ENCODE results near the gene EIF1B. TPM values are rescaled to one million over a fixed set of nuclear protein-coding genes. Genes with fewer than 3 reads are reported as not detected.

Gene EIF1B
- total RNA-seq, 1 experiment from 2014 or later, result 25.0 TPM

DNA sequence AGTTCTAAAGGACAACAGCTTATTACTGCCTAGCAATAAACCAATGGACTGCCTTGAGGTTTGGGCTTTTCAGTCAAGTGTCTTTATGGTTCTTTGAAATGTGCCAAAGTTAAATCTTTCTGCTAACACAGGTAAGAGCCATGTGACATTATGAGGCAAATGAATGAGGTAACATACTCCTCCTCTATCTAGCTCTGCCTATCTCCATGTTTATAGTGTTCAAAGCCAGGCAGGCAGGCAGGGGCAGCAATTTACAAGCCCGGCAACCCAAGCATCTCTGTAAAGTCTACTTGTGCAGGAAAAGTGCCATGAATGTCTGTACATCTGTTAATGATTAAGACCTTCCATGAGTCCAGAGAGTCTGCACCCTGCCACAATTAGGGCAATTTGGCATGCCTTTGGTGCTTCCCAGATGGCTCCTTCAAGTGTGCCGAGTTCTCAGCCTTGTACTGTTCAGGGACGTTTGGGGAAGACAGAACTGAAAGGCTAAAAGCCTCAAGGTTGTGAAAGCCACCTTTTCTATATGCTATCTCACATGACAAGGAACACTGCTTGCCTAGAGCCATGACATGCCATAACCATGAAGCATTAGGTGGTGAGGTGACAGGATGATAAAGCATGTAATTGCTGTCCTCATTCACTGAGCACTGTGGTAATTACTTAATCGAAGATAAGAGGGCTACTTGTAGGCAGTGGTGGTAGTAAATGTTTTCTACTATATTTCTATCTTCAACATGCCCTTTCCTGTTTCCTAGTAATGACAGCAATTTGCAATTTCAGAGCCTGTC is 41.4 kb upstream of the EIF1B start:
- H3K27me3 ChIP-seq (ENCODE audit: control insufficient read depth, insufficient read depth, low read length), result no peaks in the 10 kb centered on the region
- no peak for DNase-seq (ENCODE audit: low read depth, low spot score)
- ChIA-PET CTCF (no interaction called here), POLR2A (no interaction called here)
- no peaks in the 10 kb centered on the region for H3K36me3 ChIP-seq (ENCODE audit: control insufficient read depth, insufficient read depth, low read length)
- ATAC-seq, result no peak
- no peaks in the 10 kb centered on the region for H3K9me3 ChIP-seq (ENCODE audit: control insufficient read depth, insufficient read depth, low read depth, low read length)
- in situ Hi-C loops (cut with HindIII; ENCODE audit: low pct_unique_long_range_greater_than_20kb, low sequenced_read_pairs) (no loop called here), intact Hi-C loops (cut with micrococcal nuclease; ENCODE audit: unreplicated experiment) (no loop called here)
- no peak overlapping the region for H3K4me3 ChIP-seq (ENCODE audit: low read depth in 2 of 2, low read length in 2 of 2)
- BruUV-seq (replicated peaks), result no TSS peak
- H3K4me1 ChIP-seq (ENCODE audit: control insufficient read depth, insufficient read depth, low read length), result no peaks in the 10 kb centered on the region
- no peak for TF ChIP-seq CTCF (IDR thresholded peaks at IDR 0.05)
- TF ChIP-seq POLR2AphosphoS5 (IDR thresholded peaks at IDR 0.05; ENCODE audit: low read depth, low read length), result no peak
- no peak for TF ChIP-seq REST (IDR thresholded peaks at IDR 0.05; ENCODE audit: insufficient read depth in 1 of 2, low read depth in 2 of 2, low read length in 1 of 2)
- no peak for TF ChIP-seq SIN3A (IDR thresholded peaks at IDR 0.05; ENCODE audit: borderline replicate concordance, insufficient read depth, low read depth, low read length)
- no peak for TF ChIP-seq TCF7L2 (IDR thresholded peaks at IDR 0.05; ENCODE audit: low read depth, low read length)
- H3K27ac ChIP-seq (ENCODE audit: low read length), result no peak overlapping the region

DNA sequence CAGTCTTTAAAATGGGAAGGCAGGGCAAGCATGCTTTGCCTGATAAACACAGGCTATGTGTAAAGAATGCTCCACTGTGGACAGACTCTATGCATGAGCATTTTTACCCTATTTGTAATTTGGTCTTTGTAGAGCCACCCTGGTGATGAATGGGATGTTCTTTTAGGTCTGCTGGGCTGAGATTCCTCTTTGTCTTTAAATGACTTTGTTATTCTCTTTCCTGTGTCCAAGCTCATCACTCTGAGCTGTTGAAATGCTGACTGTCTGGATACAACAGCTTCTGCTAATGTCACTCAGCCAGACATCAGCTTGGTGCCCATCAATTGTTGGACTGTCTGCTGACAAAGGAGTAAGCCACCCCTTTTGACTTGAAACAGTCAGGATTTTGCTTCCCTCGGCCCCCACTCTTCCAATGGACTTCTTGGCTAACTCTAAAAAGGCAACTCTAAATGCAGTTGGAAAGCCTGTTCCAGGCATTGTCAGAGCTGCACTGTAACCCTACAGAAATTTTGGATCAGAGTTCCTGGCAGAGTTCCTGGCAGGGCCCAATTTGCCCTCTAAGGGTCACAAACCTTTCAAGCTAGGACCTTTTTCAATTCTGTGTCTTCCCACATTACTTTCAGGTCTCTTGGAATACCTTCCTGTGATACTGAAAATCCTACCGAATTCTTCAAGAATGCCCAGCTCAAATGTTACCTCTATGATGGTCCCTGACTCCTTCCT is 40.5 kb upstream of the EIF1B start:
- no peaks in the 10 kb centered on the region for H3K36me3 ChIP-seq (ENCODE audit: control insufficient read depth, insufficient read depth, low read length)
- ChIA-PET CTCF (no interaction called here), POLR2A (no interaction called here)
- H3K9me3 ChIP-seq (ENCODE audit: control insufficient read depth, insufficient read depth, low read depth, low read length), result no peaks in the 10 kb centered on the region
- no peak overlapping the region for H3K27ac ChIP-seq (ENCODE audit: low read length)
- DNase-seq (ENCODE audit: low read depth, low spot score) (no peak), ATAC-seq (no peak)
- no peak for TF ChIP-seq REST (IDR thresholded peaks at IDR 0.05; ENCODE audit: insufficient read depth in 1 of 2, low read depth in 2 of 2, low read length in 1 of 2)
- TF ChIP-seq CTCF (IDR thresholded peaks at IDR 0.05), result no peak
- TF ChIP-seq POLR2AphosphoS5 (IDR thresholded peaks at IDR 0.05; ENCODE audit: low read depth, low read length), result no peak
- no peak for TF ChIP-seq TCF7L2 (IDR thresholded peaks at IDR 0.05; ENCODE audit: low read depth, low read length)
- no peak for TF ChIP-seq SIN3A (IDR thresholded peaks at IDR 0.05; ENCODE audit: borderline replicate concordance, insufficient read depth, low read depth, low read length)
- no peaks in the 10 kb centered on the region for H3K4me1 ChIP-seq (ENCODE audit: control insufficient read depth, insufficient read depth, low read length)
- intact Hi-C loops (cut with micrococcal nuclease; ENCODE audit: unreplicated experiment), result no loop called here
- no TSS peak for BruUV-seq (replicated peaks)
- no peak overlapping the region for H3K4me3 ChIP-seq (ENCODE audit: low read depth in 2 of 2, low read length in 2 of 2)
- in situ Hi-C loops (cut with HindIII; ENCODE audit: low pct_unique_long_range_greater_than_20kb, low sequenced_read_pairs), result no loop called here
- H3K27me3 ChIP-seq (ENCODE audit: control insufficient read depth, insufficient read depth, low read length), result no peaks in the 10 kb centered on the region
